Erythroblast (primary cell): ENCODE data around the gene NDST1.

Experiments
- GATA1 ChIP-seq: IDR thresholded peaks from 2 replicates; pipeline ENCODE4 v1.6.1; 2011; ENCODE audit warnings: low read depth, mild to moderate bottlenecking, control low read depth, low read length, moderate library complexity
- POLR2A ChIP-seq: IDR thresholded peaks from 2 replicates; pipeline ENCODE4 v1.6.1; 2011; ENCODE audit warnings: mild to moderate bottlenecking, low read length

DNA sequence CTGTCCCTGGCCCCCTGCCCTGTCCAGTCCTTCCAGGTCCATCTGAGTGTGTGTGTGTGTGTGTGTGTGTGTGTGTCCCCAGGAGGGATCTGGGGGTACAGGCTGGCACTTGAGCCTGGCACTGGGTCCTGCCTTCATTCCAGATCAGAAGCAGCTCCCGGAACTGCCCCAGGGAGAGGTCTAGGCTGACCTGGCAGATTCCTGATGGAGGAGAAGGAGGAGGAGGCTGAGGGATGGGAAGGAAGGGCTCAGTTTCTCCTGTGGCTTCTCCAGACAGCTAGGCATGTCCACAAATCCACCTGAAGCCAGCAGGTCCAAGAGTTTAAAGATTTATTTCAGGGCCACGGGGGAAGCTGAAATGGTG lies 328 bp downstream of the NDST1 start:
- TF ChIP-seq POLR2A = no peak
- TF ChIP-seq GATA1 = no peak
